Endothelial cell of umbilical vein (primary cell): Measurements from ENCODE around the gene RFESD. TPM values are rescaled to one million over a fixed set of nuclear protein-coding genes. Genes with fewer than 3 reads are reported as not detected.

Source experiments
- BruUV-seq: library from RNA; stranded (reverse); fragments of 400-500 nt; replicated peaks from 2 replicates; lab custom pipeline; 2021; lab: Mats Ljungman, UMichigan
- CTCF ChIA-PET: fragments of 300-600, 350-600 bp; sonication (Branson Sonifier 250); formaldehyde crosslinking; loops from one replicate; lab custom pipeline; 2021; ENCODE audit warnings: antibody characterized with exemption, inconsistent platforms; lab: Charles Lee
- POLR2A ChIA-PET: fragments of 300-600, 350-600 bp; sonication (Branson Sonifier 250); formaldehyde crosslinking; loops from one replicate; lab custom pipeline; 2021; ENCODE audit warnings: antibody characterized with exemption, inconsistent platforms; lab: Charles Lee
- DNase-seq: peaks from one replicate; pipeline ENCODE4 v3.0.0-alpha.2; 2011; ENCODE audit warnings: low read depth, low spot score
- FAIRE-seq: peaks from 2 replicates; lab custom pipeline; 2011; peaks lifted over from hg19 to GRCh38; lab: Jason Lieb, UNC
- H2AFZ ChIP-seq: 2 replicates; pipeline ENCODE4 v1.6.0; 2012; ENCODE audit warnings: low read depth, low read length, control low read depth, inconsistent platforms
- H3K27ac ChIP-seq: 2 replicates; pipeline ENCODE4 v1.5.1; 2011; ENCODE audit warnings: low read depth, mild to moderate bottlenecking, control low read depth, low read length, moderate library complexity; ENCODE audit not compliant: insufficient read depth
- H3K27me3 ChIP-seq, 2 experiments: 2 replicates each; pipeline versions ENCODE4 v1.6.0 to v1.6.1; 2011; ENCODE audit warnings: low read length in 2 of 2, mixed read lengths in 1 of 2; ENCODE audit not compliant: control insufficient read depth in 2 of 2, insufficient read depth in 2 of 2
- H3K36me3 ChIP-seq, 2 experiments: 2 replicates in 1 of 2; 3 replicates in 1 of 2; pipeline ENCODE4 v1.5.1; 2011; ENCODE audit warnings: low read length in 2 of 2, mild to moderate bottlenecking in 1 of 2, moderate library complexity in 1 of 2; ENCODE audit not compliant: control insufficient read depth in 2 of 2, insufficient read depth in 2 of 2; ENCODE audit errors: extremely low read depth in 1 of 2
- H3K4me1 ChIP-seq: 3 replicates; pipeline ENCODE4 v1.5.1; 2011; ENCODE audit warnings: mild to moderate bottlenecking, low read length; ENCODE audit not compliant: control insufficient read depth, insufficient read depth; ENCODE audit errors: extremely low read depth
- H3K4me2 ChIP-seq: 2 replicates; pipeline ENCODE4 v1.6.1; 2011; ENCODE audit warnings: low read length, control low read depth, mixed read lengths; ENCODE audit not compliant: insufficient read depth
- H3K4me3 ChIP-seq, 3 experiments: fragments of 200-600 bp in 1 of 3; sonication (generic), shearing (Covaris generic) in 1 of 3; replicated peaks in 1 of 3; 2 replicates each; pipeline ENCODE4 v1.5.1; 2011 to 2016; ENCODE audit warnings: control low read depth in 3 of 3, low read length in 3 of 3, mild to moderate bottlenecking in 2 of 3, inconsistent platforms in 1 of 3, low read depth in 1 of 3, moderate library complexity in 1 of 3; ENCODE audit not compliant: insufficient read depth in 1 of 3
- H3K79me2 ChIP-seq: 2 replicates; pipeline ENCODE4 v1.6.0; 2012; ENCODE audit warnings: low read length, inconsistent platforms; ENCODE audit not compliant: control insufficient read depth, insufficient read depth
- H3K9ac ChIP-seq: replicated peaks from 2 replicates; pipeline ENCODE3; 2011; ENCODE audit warnings: low read length, control low read depth; ENCODE audit not compliant: insufficient read depth; ENCODE audit errors: extremely low read depth
- H3K9me1 ChIP-seq: replicated peaks from 3 replicates; pipeline ENCODE4 v1.6.0; 2011; ENCODE audit warnings: mild to moderate bottlenecking, low read length; ENCODE audit not compliant: control insufficient read depth, insufficient read depth; ENCODE audit errors: extremely low read depth
- H3K9me3 ChIP-seq: replicated peaks from 2 replicates; pipeline ENCODE4 v1.5.1; 2012; ENCODE audit warnings: low read length, inconsistent platforms; ENCODE audit not compliant: control insufficient read depth, insufficient read depth
- H4K20me1 ChIP-seq: replicated peaks from 2 replicates; pipeline ENCODE3; 2011; ENCODE audit warnings: mild to moderate bottlenecking, low read length; ENCODE audit not compliant: control insufficient read depth, insufficient read depth; ENCODE audit errors: extremely low read depth
- EZH2 ChIP-seq: IDR thresholded peaks from 2 replicates; pipeline ENCODE4 v1.6.1; 2012; ENCODE audit warnings: borderline replicate concordance, low read depth, mild to moderate bottlenecking, moderate library complexity, low read length, inconsistent platforms; ENCODE audit not compliant: severe bottlenecking
- FOS ChIP-seq: IDR thresholded peaks from 2 replicates; pipeline ENCODE4 v1.6.1; 2011; ENCODE audit warnings: mild to moderate bottlenecking, low read length, moderate library complexity, borderline replicate concordance; ENCODE audit not compliant: insufficient read depth
- GATA2 ChIP-seq: IDR thresholded peaks from 2 replicates; pipeline ENCODE4 v1.7.0; 2011; ENCODE audit warnings: low read depth, mild to moderate bottlenecking, moderate library complexity, mixed read lengths, low read length; ENCODE audit not compliant: insufficient read length, insufficient read depth
- JUN ChIP-seq: IDR thresholded peaks from 2 replicates; pipeline ENCODE4 v1.6.1; 2011; ENCODE audit warnings: borderline replicate concordance, low read depth; ENCODE audit not compliant: insufficient read length, insufficient read depth
- MYC ChIP-seq: IDR thresholded peaks from one replicate; pipeline ENCODE4 v1.6.1; 2011; ENCODE audit warnings: mild to moderate bottlenecking, low read depth, low read length
- POLR2A ChIP-seq: IDR thresholded peaks from 2 replicates; pipeline ENCODE4 v1.6.1; 2012; ENCODE audit warnings: low read depth, mild to moderate bottlenecking, control low read depth, low read length
- POLR2AphosphoS5 ChIP-seq: IDR thresholded peaks from 2 replicates; pipeline ENCODE4 v1.6.1; 2012; ENCODE audit warnings: low read depth, mild to moderate bottlenecking, control low read depth, low read length, moderate library complexity; ENCODE audit not compliant: insufficient read depth
- dilution Hi-C: fragments of 300-500 bp; cut with MboI; formaldehyde crosslinking; loops from one replicate; pipeline ENCODE4 v1.15.0; 2019; ENCODE audit warnings: low sequenced_read_pairs; ENCODE audit not compliant: extremely low pct_ligation_motif_present
- intact Hi-C: fragments of 100-400 bp; cut with micrococcal nuclease; formaldehyde crosslinking; loops from one replicate; pipeline ENCODE4 v1.10.0; 2022
- polyA plus RNA-seq, 4 experiments: library from polyadenylated mRNA; depleted of rRNA in 3 of 4; stranded (reverse) in 3 of 4; unstranded in 1 of 4; fragments of >200 nt; gene quantifications; 2 replicates each; pipeline versions ENCODE4 v1.2.1 to v1.2.3, GENCODE V29; 2011 to 2012; ENCODE audit warnings: missing spikeins in 1 of 4
- total RNA-seq: library from RNA; stranded (reverse); gene quantifications from 2 replicates; pipeline ENCODE4 v1.2.3, GENCODE V29; 2021
- TF ChIP-seq, protein P1 (sequence below), 2 donors: IDR thresholded peaks; 1 replicate in 1 of 2; 2 replicates in 1 of 2; pipeline ENCODE4 v1.5.1; 2011; ENCODE audit warnings: low read length in 2 of 2, mild to moderate bottlenecking in 2 of 2, moderate library complexity in 2 of 2, control low read depth in 1 of 2, inconsistent platforms in 1 of 2, low read depth in 1 of 2; ENCODE audit not compliant: insufficient read depth in 1 of 2; ENCODE audit errors: extremely low read depth in 1 of 2
- TF ChIP-seq, protein P2 (sequence below): IDR thresholded peaks from 2 replicates; pipeline ENCODE4 v1.6.1; 2011; ENCODE audit not compliant: insufficient read depth, insufficient read length

Gene RFESD
- total and polyA plus RNA-seq, 2 donors (not counting 3 experiments of a cell fraction or from before 2014, with no cell fraction given) = 0.88 to 2.0 TPM

DNA sequence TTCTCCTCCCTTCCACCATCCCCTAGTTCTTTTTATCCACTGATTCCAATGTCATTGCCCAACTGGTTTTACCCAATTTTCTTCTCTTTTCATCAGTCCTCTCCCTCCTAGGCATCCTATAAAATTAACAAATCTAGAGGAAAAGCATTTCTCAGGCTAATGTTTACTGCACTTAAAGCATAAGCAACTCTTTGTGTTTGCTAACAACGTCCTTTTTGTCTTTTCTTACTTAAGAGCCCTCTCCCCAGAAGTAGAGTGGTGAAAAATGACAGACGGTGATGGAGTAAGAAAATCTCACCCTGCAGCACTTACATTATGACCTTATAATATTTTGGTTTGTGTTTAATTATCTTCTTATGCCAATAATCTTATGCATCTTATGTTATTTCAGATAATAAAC is 37.8 kb downstream of the RFESD start:
- CTCF ChIA-PET = no interaction called here
- BruUV-seq = no TSS peak

More for the DNA sequence above, 37.8 kb downstream of the RFESD start:
- Histone ChIP-seq H3K27me3 (no peaks in the 10 kb centered on the region), H3K27ac (no peak overlapping the region), H3K4me2 (no peak overlapping the region), H3K79me2 (no peaks in the 10 kb centered on the region), H3K9ac (no peak overlapping the region), H3K4me1 (peaks cover 4% of the 10 kb centered on the region), H3K4me3 (no peak overlapping the region), H3K36me3 (no peaks in the 10 kb centered on the region), H3K9me3 (no peaks in the 10 kb centered on the region), H4K20me1 (no peaks in the 10 kb centered on the region), H2AFZ (no peak overlapping the region), H3K9me1 (no peaks in the 10 kb centered on the region)
- dilution Hi-C loops = no loop called here
- TF ChIP-seq EZH2 (no peak), FOS (no peak), GATA2 (no peak), JUN (no peak), POLR2A (no peak), MYC (no peak), POLR2AphosphoS5 (no peak)
- TF ChIP-seq, protein P1, sequence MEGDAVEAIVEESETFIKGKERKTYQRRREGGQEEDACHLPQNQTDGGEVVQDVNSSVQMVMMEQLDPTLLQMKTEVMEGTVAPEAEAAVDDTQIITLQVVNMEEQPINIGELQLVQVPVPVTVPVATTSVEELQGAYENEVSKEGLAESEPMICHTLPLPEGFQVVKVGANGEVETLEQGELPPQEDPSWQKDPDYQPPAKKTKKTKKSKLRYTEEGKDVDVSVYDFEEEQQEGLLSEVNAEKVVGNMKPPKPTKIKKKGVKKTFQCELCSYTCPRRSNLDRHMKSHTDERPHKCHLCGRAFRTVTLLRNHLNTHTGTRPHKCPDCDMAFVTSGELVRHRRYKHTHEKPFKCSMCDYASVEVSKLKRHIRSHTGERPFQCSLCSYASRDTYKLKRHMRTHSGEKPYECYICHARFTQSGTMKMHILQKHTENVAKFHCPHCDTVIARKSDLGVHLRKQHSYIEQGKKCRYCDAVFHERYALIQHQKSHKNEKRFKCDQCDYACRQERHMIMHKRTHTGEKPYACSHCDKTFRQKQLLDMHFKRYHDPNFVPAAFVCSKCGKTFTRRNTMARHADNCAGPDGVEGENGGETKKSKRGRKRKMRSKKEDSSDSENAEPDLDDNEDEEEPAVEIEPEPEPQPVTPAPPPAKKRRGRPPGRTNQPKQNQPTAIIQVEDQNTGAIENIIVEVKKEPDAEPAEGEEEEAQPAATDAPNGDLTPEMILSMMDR (IDR thresholded peaks at IDR 0.05; ENCODE audit: extremely low read depth in 1 of 2, insufficient read depth in 1 of 2, low read depth in 1 of 2, low read length in 2 of 2) = no peak
- TF ChIP-seq, protein P2, sequence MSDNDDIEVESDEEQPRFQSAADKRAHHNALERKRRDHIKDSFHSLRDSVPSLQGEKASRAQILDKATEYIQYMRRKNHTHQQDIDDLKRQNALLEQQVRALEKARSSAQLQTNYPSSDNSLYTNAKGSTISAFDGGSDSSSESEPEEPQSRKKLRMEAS = no peak
- DNase-seq (no peak), FAIRE-seq (no peak)
- POLR2A ChIA-PET = no interaction called here
- intact Hi-C loops = no loop called here
